Activated naive CD4-positive, alpha-beta T cell treated with anti-CD3 and anti-CD28 coated beads, Interleukin-2, amount 10 ng/mL, durations not matched to agents 7 days and 5 days (primary cell): ENCODE data around the gene LOXL3.

ENCODE experiments used
- CTCF ChIA-PET: fragments of 350-600 bp; sonication (Branson Sonifier 250); formaldehyde crosslinking; loops from one replicate; lab custom pipeline; 2021; ENCODE audit warnings: antibody characterized with exemption; lab: Charles Lee
- DNase-seq: peaks from one replicate; pipeline ENCODE4 v3.0.0-alpha.2; 2020
- H3K27ac Mint-ChIP-seq: one replicate; pipeline ENCODE4 v1.8.0; 2021; ENCODE audit warnings: mild to moderate bottlenecking, moderate library complexity, mixed read lengths
- H3K27me3 Mint-ChIP-seq: one replicate; pipeline ENCODE4 v1.8.0; 2021; ENCODE audit warnings: mild to moderate bottlenecking, mixed read lengths
- H3K36me3 Mint-ChIP-seq: one replicate; pipeline ENCODE4 v1.8.0; 2021; ENCODE audit warnings: mixed read lengths
- H3K4me1 Mint-ChIP-seq: one replicate; pipeline ENCODE4 v1.8.0; 2021; ENCODE audit warnings: mixed read lengths
- H3K4me3 Mint-ChIP-seq: one replicate; pipeline ENCODE4 v1.8.0; 2021; ENCODE audit warnings: mild to moderate bottlenecking, moderate library complexity, mixed read lengths
- H3K9me3 Mint-ChIP-seq: one replicate; pipeline ENCODE4 v1.8.0; 2021; ENCODE audit warnings: mixed read lengths

The LOXL3 gene

GRCh38 chr2:74524955-74525716 is 28.6 kb downstream of the LOXL3 start:
- no peak overlapping the region for H3K27ac Mint-ChIP-seq
- H3K4me3 Mint-ChIP-seq: no peak overlapping the region

GRCh38 chr2:74524005-74524404 is 29.7 kb downstream of the LOXL3 start:
- Mint-ChIP-seq H3K9me3 (no peaks in the 10 kb centered on the region), H3K27me3 (peaks cover 48% of the 10 kb centered on the region), H3K4me3 (no peak overlapping the region), H3K27ac (no peak overlapping the region), H3K36me3 (peaks cover 34% of the 10 kb centered on the region), H3K4me1 (peaks cover 35% of the 10 kb centered on the region)
- CTCF ChIA-PET: interaction anchor here (1.0 to 2.7 kb wide), 2 partner anchors 9 to 61 kb away, joined by 3 to 12 read pairs; no protein-coding TSS in a partner anchor
- no peak for DNase-seq

More at GRCh38 chr2:74524955-74525716, 28.6 kb downstream of the LOXL3 start:
- CTCF ChIA-PET: no interaction called here
- no peak for DNase-seq
- H3K4me1 Mint-ChIP-seq: peaks cover 37% of the 10 kb centered on the region
- H3K9me3 Mint-ChIP-seq: no peaks in the 10 kb centered on the region
- H3K27me3 Mint-ChIP-seq: peaks cover 37% of the 10 kb centered on the region
- H3K36me3 Mint-ChIP-seq: peaks cover 37% of the 10 kb centered on the region

- CTCF ChIA-PET: interaction anchor here (0.9 to 2.7 kb wide), 3 partner anchors 10 to 65 kb away, joined by 3 to 12 read pairs (median 3); no protein-coding TSS in a partner anchor
- no peak for DNase-seq
- H3K4me3 Mint-ChIP-seq: no peak overlapping the region
- peaks cover 22% of the 10 kb centered on the region for H3K36me3 Mint-ChIP-seq
- no peak overlapping the region for H3K27ac Mint-ChIP-seq
- peaks cover 23% of the 10 kb centered on the region for H3K4me1 Mint-ChIP-seq
- no peaks in the 10 kb centered on the region for H3K9me3 Mint-ChIP-seq
- peaks cover 63% of the 10 kb centered on the region for H3K27me3 Mint-ChIP-seq
Measured at GRCh38 chr2:74522516-74522915, 31.2 kb downstream of the LOXL3 start.

- Mint-ChIP-seq H3K27ac (no peak overlapping the region), H3K4me1 (peaks cover 33% of the 10 kb centered on the region), H3K36me3 (peaks cover 9% of the 10 kb centered on the region), H3K27me3 (peaks cover 99% of the 10 kb centered on the region), H3K9me3 (no peaks in the 10 kb centered on the region), H3K4me3 (peak overlapping the region; percentile 71)
- no peak for DNase-seq
- CTCF ChIA-PET: no interaction called here
Measured at GRCh38 chr2:74516650-74517049, 37.1 kb downstream of the LOXL3 start.

GRCh38 chr2:74515981-74516633 is 37.6 kb downstream of the LOXL3 start:
- Mint-ChIP-seq H3K27ac (peak overlapping the region; percentile 65), H3K4me1 (peaks cover 33% of the 10 kb centered on the region), H3K9me3 (no peaks in the 10 kb centered on the region), H3K36me3 (peaks cover 9% of the 10 kb centered on the region), H3K4me3 (peak overlapping the region; percentile 71), H3K27me3 (peaks cover 99% of the 10 kb centered on the region)
- DNase-seq: peak; percentile 84
- CTCF ChIA-PET: no interaction called here

GRCh38 chr2:74515271-74515980 is 38.3 kb downstream of the LOXL3 start:
- peak; percentile 44 for DNase-seq
- Mint-ChIP-seq H3K4me3 (peak overlapping the region; percentile 73), H3K9me3 (no peaks in the 10 kb centered on the region), H3K36me3 (peaks cover 9% of the 10 kb centered on the region), H3K27ac (no peak overlapping the region), H3K4me1 (peaks cover 36% of the 10 kb centered on the region), H3K27me3 (peaks cover 99% of the 10 kb centered on the region)
- CTCF ChIA-PET: no interaction called here

- no peak for DNase-seq
- CTCF ChIA-PET: interaction anchor here (1.0 to 1.6 kb wide), 2 partner anchors 14 to 73 kb away, joined by 3 read pairs; no protein-coding TSS in a partner anchor
- H3K9me3 Mint-ChIP-seq: no peaks in the 10 kb centered on the region
- H3K27me3 Mint-ChIP-seq: peaks cover 99% of the 10 kb centered on the region
- H3K36me3 Mint-ChIP-seq: peaks cover 9% of the 10 kb centered on the region
- peak within 1 kb of the TSS; percentile 28 for H3K27ac Mint-ChIP-seq
- peaks cover 40% of the 10 kb centered on the region for H3K4me1 Mint-ChIP-seq
- peak within 1 kb of the TSS; percentile 73 for H3K4me3 Mint-ChIP-seq
Measured at GRCh38 chr2:74514368-74515270, 39.1 kb downstream of the LOXL3 start, which contains the start of gene TLX2. TSS of gene TLX2 (plus strand) at chr2:74514450. CDS start at chr2:74514807, 357 bp downstream.

- Mint-ChIP-seq H3K27ac (peak overlapping the region; percentile 28), H3K36me3 (peaks cover 9% of the 10 kb centered on the region), H3K27me3 (peaks cover 97% of the 10 kb centered on the region), H3K4me3 (peak overlapping the region; percentile 23), H3K9me3 (no peaks in the 10 kb centered on the region), H3K4me1 (peaks cover 41% of the 10 kb centered on the region)
- DNase-seq: peak; percentile 56
- CTCF ChIA-PET: interaction anchor here (1.0 to 1.6 kb wide), 4 partner anchors 10 to 74 kb away, joined by 3 to 7 read pairs (median 3); no protein-coding TSS in a partner anchor
Measured at GRCh38 chr2:74513605-74514367, 40.0 kb downstream of the LOXL3 start.

GRCh38 chr2:74512744-74513604 is 40.8 kb downstream of the LOXL3 start:
- Mint-ChIP-seq H3K4me1 (peaks cover 49% of the 10 kb centered on the region), H3K9me3 (no peaks in the 10 kb centered on the region), H3K4me3 (no peak overlapping the region), H3K27me3 (peaks cover 97% of the 10 kb centered on the region), H3K27ac (no peak overlapping the region), H3K36me3 (peaks cover 14% of the 10 kb centered on the region)
- CTCF ChIA-PET: interaction anchor here (0.8 to 1.6 kb wide), 4 partner anchors 9 to 74 kb away, joined by 3 to 7 read pairs (median 3); no protein-coding TSS in a partner anchor
- DNase-seq: no peak

- Mint-ChIP-seq H3K4me3 (no peak overlapping the region), H3K36me3 (peaks cover 18% of the 10 kb centered on the region), H3K27ac (no peak overlapping the region), H3K9me3 (no peaks in the 10 kb centered on the region), H3K27me3 (peaks cover 92% of the 10 kb centered on the region), H3K4me1 (peaks cover 57% of the 10 kb centered on the region)
- CTCF ChIA-PET: no interaction called here
- no peak for DNase-seq
Measured at GRCh38 chr2:74511104-74511989, 42.4 kb downstream of the LOXL3 start.

GRCh38 chr2:74510272-74510671 is 43.5 kb downstream of the LOXL3 start:
- CTCF ChIA-PET: interaction anchor here (1.2 to 1.8 kb wide), 3 partner anchors 9 to 28 kb away, joined by 3 to 8 read pairs (median 6); partner anchors contain the start of genes CCDC142 and TTC31
- H3K4me3 Mint-ChIP-seq: no peak overlapping the region
- no peak overlapping the region for H3K27ac Mint-ChIP-seq
- H3K27me3 Mint-ChIP-seq: peaks cover 81% of the 10 kb centered on the region
- peaks cover 53% of the 10 kb centered on the region for H3K4me1 Mint-ChIP-seq
- DNase-seq: no peak
- no peaks in the 10 kb centered on the region for H3K9me3 Mint-ChIP-seq
- H3K36me3 Mint-ChIP-seq: peaks cover 24% of the 10 kb centered on the region
